ENCODE data around the gene POLR1A.

- TF ChIP-seq CTCF (IDR thresholded peaks at IDR 0.05) (no peak), ZFX (IDR thresholded peaks at IDR 0.05; ENCODE audit: borderline replicate concordance) (no peak)
Observed at GRCh38 chr2:86045541-86045940, 60.1 kb downstream of the POLR1A start.

Data from 22Rv1 (cell line).